Esophagus squamous epithelium (tissue), 4 donors: ENCODE measurements around the gene SLC6A3.

ENCODE experiments used
- CTCF ChIP-seq, 6 experiments: fragments of 450-650 bp in 4 of 6; fragments of 200-600 bp in 2 of 6; sonication (generic) in 2 of 6; IDR thresholded peaks; one replicate each; pipeline ENCODE4 v1.5.1; 2016 to 2019; ENCODE audit warnings: antibody characterized with exemption in 6 of 6, mild to moderate bottlenecking in 4 of 6, moderate library complexity in 4 of 6
- POLR2A ChIP-seq, 4 donors: fragments of 450-650 bp; IDR thresholded peaks; one replicate each; pipeline ENCODE4 v1.6.1; 2017; ENCODE audit warnings: antibody characterized with exemption in 4 of 4, mild to moderate bottlenecking in 4 of 4, moderate library complexity in 3 of 4

- no peak for TF ChIP-seq CTCF (IDR thresholded peaks at IDR 0.05)
- TF ChIP-seq POLR2A (IDR thresholded peaks at IDR 0.05), result no peak
These were observed 26.1 kb upstream of the SLC6A3 start for GRCh38 chr5:1471240-1471853.
